Lung (tissue), 12 donors: ENCODE measurements around the gene TRPC4AP. TPM values are rescaled to one million over a fixed set of nuclear protein-coding genes. Genes with fewer than 3 reads are reported as not detected.

Experiments used
- ATAC-seq: fragments of 200-7000 bp; cut with Tn5 transposase; one replicate; pipeline ENCODE4 v1.9.1; 2020; ENCODE audit warnings: moderate number of reproducible peaks; ENCODE audit not compliant: insufficient read depth, low FRiP score
- DNase-seq, 3 donors: peaks; one replicate each; pipeline ENCODE4 v3.0.0-alpha.2; 2013 to 2017
- H3K27ac ChIP-seq, 2 donors: one replicate each; pipeline ENCODE4 v1.5.1; 2013; ENCODE audit warnings: mild to moderate bottlenecking in 2 of 2, moderate library complexity in 2 of 2, control low read depth in 1 of 2, inconsistent platforms in 1 of 2, low read depth in 1 of 2, low read length in 1 of 2
- H3K27me3 ChIP-seq, 3 donors: one replicate each; pipeline ENCODE4 v1.5.1; 2013; ENCODE audit warnings: low read length in 2 of 3; ENCODE audit not compliant: control insufficient read depth in 3 of 3, insufficient read depth in 3 of 3
- H3K36me3 ChIP-seq, 4 donors: one replicate each; pipeline ENCODE4 v1.5.1; 2013; ENCODE audit warnings: low read length in 4 of 4, mild to moderate bottlenecking in 1 of 4, moderate library complexity in 1 of 4; ENCODE audit not compliant: control insufficient read depth in 4 of 4, insufficient read depth in 4 of 4
- H3K4me1 ChIP-seq, 5 donors: one replicate each; pipeline ENCODE4 v1.5.1; 2013; ENCODE audit warnings: low read length in 5 of 5, mild to moderate bottlenecking in 2 of 5, moderate library complexity in 1 of 5; ENCODE audit not compliant: control insufficient read depth in 5 of 5, insufficient read depth in 5 of 5
- H3K4me3 ChIP-seq: one replicate; pipeline ENCODE4 v1.5.1; 2013; ENCODE audit warnings: mild to moderate bottlenecking, control low read depth, moderate library complexity
- H3K9ac ChIP-seq, 2 donors: one replicate each; pipeline ENCODE4 v1.5.1; 2013; ENCODE audit warnings: low read length in 2 of 2, control low read depth in 1 of 2; ENCODE audit not compliant: insufficient read depth in 1 of 2
- H3K9me3 ChIP-seq, 4 donors: one replicate each; pipeline ENCODE4 v1.5.1; 2013; ENCODE audit warnings: low read length in 3 of 4, mild to moderate bottlenecking in 1 of 4, moderate library complexity in 1 of 4; ENCODE audit not compliant: control insufficient read depth in 4 of 4, insufficient read depth in 3 of 4
- CTCF ChIP-seq: IDR thresholded peaks from 2 replicates; pipeline ENCODE4 v1.5.1; 2012; ENCODE audit warnings: mild to moderate bottlenecking; ENCODE audit errors: control extremely low read depth, extremely low read depth
- WGBS, 2 donors: extraction: QIAGEN DNeasy Blood & Tissue Kit; methylation state at CpG; one replicate each; pipeline ENCODE4 v1.1.7; 2013; 5-methylcytosine and 5-hydroxymethylcytosine counted together
- polyA plus RNA-seq, 2 donors: library from polyadenylated mRNA; stranded (reverse); fragments of 200-250 nt; gene quantifications; one replicate each; pipeline ENCODE4 v1.2.1, GENCODE V29; 2013
- total RNA-seq, 2 donors: library from RNA; depleted of rRNA in 1 of 2; stranded (reverse); fragments of >200 nt in 1 of 2; gene quantifications; one replicate each; pipeline ENCODE4 v1.2.1, GENCODE V29; 2014 to 2021
- donor health status: control.
- donor health status: control.
- donor health status: Bipolar disorder and iron deficiency.
- donor health status: healthy.
- donor health status: DM: yes; HTN: yes; CAD: no.

TRPC4AP gene
- total and polyA plus RNA-seq, 4 donors, result 37.6 to 62.5 (median 50.2) TPM

GRCh38 chr20:35049776-35050352, 42.7 kb downstream of the TRPC4AP start:
- DNase-seq (no peak), ATAC-seq (no peak)
- Histone ChIP-seq H3K36me3 (peaks cover 11 to 47% (median 27%) of the 10 kb centered on the region in 4 donors), H3K27ac (peak overlapping the region in 1 of 2 donors; percentile 21), H3K4me1 (peaks cover 0 to 10% (median 0%) of the 10 kb centered on the region in 5 donors), H3K9ac (no peak overlapping the region), H3K4me3 (no peak overlapping the region), H3K9me3 (no peaks in the 10 kb centered on the region), H3K27me3 (no peaks in the 10 kb centered on the region)
- no peak for TF ChIP-seq CTCF
- 71 to 83% methylated on average over 5 of the region's 5 CpGs for WGBS, 2 donors

DNA sequence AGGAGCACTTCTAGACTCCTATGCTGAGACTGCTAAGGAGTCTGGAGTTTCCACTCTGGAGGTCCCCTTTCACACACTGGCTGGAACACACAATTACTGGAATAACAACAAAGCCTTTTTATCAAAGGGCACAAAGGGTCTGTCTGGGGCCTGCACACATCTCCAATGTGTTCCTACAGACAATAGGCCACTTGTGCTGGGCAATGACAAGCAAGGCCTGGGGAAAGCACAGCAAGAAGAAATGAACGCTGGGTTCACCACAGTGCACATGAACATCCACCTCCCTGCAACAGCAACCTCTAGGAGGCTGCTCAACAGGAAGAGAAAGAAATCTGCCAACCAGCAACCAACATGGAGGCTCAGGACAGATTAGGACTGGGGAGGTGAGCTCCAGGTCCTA, 43.9 kb downstream of the TRPC4AP start:
- Histone ChIP-seq H3K4me1 (peaks cover 0 to 6% (median 0%) of the 10 kb centered on the region in 5 donors), H3K36me3 (peaks cover 15 to 44% (median 33%) of the 10 kb centered on the region in 4 donors), H3K4me3 (no peak overlapping the region), H3K9me3 (no peaks in the 10 kb centered on the region), H3K27ac (no peak overlapping the region), H3K9ac (no peak overlapping the region), H3K27me3 (no peaks in the 10 kb centered on the region)
- DNase-seq (no peak), ATAC-seq (no peak)
- no peak for TF ChIP-seq CTCF
- WGBS, 2 donors, result 92 to 96% methylated on average over 1 of the region's 1 CpG

GRCh38 chr20:35042268-35042667, 50.3 kb downstream of the TRPC4AP start:
- Histone ChIP-seq H3K9me3 (no peaks in the 10 kb centered on the region), H3K27ac (no peak overlapping the region), H3K4me1 (peaks cover 0 to 17% (median 7%) of the 10 kb centered on the region in 5 donors), H3K27me3 (no peaks in the 10 kb centered on the region), H3K36me3 (peaks cover 21 to 38% (median 30%) of the 10 kb centered on the region in 4 donors), H3K9ac (no peak overlapping the region), H3K4me3 (no peak overlapping the region)
- ATAC-seq (no peak), DNase-seq (no peak)
- no peak for TF ChIP-seq CTCF

GRCh38 chr20:35040646-35041045, 52.0 kb downstream of the TRPC4AP start:
- Histone ChIP-seq H3K36me3 (peaks cover 21 to 30% (median 27%) of the 10 kb centered on the region in 4 donors), H3K27me3 (no peaks in the 10 kb centered on the region), H3K9me3 (no peaks in the 10 kb centered on the region), H3K9ac (no peak overlapping the region), H3K4me3 (no peak overlapping the region), H3K27ac (peak overlapping the region in 1 of 2 donors; percentile 24), H3K4me1 (peaks cover 0 to 17% (median 7%) of the 10 kb centered on the region in 5 donors)
- DNase-seq (peak in 2 of 3 donors; percentile 13 to 22), ATAC-seq (no peak)
- 88 to 92% methylated on average over 6 of the region's 6 CpGs for WGBS, 2 donors
- no peak for TF ChIP-seq CTCF
